A172 (cell line): ENCODE data around the gene UBL5. TPM values are rescaled to one million over a fixed set of nuclear protein-coding genes. Genes with fewer than 3 reads are reported as not detected.
A peak's percentile ranks its signal among the peaks of the same experiment; 100 is the strongest.

Experiments used
- DNase-seq: peaks from one replicate; pipeline ENCODE4 v3.0.0-alpha.2; 2015; ENCODE audit warnings: low spot score
- total RNA-seq: library from RNA; depleted of rRNA; stranded (reverse); fragments of >200 nt; shearing (Covaris generic); gene quantifications from 2 replicates; pipeline ENCODE4 v1.2.3, GENCODE V29; 2014

UBL5 gene
- total RNA-seq, 1 experiment from 2014 or later, result 506 TPM

DNA sequence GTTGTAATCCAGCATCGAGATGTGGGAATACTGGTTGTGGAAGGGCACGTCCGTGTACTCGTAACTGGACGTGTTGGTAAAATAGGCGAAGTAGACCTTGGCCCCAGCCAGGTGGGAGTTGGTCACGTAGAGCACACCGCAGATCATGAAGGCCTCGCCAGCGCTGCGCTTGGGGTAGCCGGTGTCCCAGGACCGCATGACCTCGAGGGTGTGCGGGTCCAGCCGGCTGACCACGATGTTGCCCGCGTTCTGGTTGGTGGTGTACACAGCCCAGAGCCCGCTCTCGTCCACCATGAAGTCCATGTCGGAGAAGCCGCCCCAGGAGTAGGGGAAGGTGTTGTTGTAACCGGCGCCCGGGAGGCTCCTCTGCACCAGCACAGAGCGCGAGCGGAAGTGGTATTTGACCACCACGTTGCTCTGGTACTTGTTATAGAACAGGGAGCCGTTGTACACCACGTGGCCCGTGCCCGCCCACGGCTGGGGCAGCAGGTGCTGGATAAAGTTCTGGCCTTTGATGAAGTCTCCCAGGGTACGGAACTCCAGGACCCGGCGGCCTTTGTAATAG lies 26.6 kb downstream of the UBL5 start:
- DNase-seq, result no peak

DNA sequence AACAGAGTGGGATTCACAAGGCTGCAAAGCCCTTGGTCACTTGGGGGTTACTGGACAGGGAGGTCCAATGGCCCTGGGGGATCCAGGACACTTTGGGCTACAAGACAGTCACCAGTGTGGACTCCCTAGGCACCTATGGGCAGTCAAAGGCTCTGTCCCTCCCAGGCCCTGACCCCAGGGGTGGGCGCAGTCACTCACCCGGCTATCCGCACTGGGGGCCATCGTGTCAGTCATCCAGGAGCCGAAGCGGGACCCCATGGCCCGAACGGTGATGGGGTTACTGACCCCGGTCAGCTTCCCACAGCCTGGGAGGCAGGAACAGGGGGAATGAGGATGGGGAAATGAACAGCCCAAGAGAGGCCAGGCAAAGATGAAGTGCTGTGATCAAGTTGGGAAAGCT lies 28.9 kb downstream of the UBL5 start:
- no peak for DNase-seq

DNA sequence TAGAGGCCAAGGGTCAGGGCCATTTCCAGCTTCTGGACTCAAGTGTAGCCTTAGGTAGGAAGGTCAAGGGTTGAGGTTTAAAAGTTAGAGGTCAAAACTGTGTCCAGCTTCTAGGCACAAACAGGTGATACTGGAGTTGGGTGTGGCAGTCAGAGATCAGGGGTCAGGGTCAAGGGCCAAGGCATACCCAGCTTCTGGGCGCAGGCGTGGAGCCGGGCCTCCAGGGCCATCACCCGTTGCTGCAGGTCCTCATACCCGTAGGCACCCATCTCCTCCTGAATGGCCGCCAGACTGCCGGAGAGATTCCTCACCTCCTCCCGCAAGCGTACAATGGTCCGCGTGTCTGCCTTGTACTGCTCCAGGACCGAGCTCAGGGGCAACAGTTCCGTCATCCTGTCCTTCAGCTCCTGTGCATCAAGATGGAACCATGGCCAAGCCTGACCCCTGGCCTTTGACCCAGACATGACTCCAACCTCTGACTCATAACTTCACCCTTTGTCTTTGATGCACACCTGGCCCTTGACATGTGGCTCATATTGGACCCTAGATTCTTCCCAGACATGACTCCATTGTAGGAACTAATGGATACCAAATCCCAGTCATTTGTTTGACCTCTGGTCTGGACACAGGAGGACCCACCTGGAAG lies 29.5 kb downstream of the UBL5 start:
- DNase-seq, result no peak

DNA sequence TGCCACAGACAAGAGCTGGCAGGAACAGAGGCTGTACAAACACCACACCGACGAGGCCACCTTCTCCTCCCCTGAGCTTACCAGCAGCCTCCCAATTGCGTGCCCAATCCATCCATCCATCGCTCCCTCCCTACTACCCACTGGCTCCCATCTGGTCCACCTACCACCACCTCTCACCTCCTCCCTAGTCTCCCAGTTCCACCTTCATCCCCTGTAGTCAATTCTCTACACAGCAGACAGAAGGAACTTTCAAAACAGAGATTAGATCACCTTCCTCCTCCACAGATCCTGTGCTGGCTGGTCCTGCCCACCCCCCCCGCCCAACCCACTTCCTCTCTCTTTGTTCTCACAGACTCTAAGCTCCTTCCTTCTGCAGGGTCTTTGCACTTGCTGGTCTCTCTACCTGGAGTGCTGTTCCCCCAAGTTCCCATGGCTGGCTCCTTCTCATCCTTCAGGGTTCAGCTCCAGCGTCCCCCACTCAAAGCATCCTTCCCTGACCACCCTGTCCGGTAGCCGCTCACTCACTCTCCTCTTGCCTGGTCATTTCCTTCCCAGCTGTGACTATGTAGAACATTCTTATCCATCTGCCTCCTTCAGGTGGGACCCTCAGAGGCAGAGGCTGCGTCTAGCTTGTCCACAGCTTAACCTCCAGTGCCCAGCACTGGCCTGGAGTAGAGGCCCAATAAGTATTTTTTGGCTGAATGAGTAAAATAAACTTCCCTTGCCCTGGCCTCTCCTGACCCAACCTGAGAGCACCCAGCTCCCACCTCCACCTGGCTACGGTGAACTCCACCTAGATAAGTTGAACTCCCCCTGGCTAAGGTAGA lies 30.4 kb downstream of the UBL5 start:
- no peak for DNase-seq

DNA sequence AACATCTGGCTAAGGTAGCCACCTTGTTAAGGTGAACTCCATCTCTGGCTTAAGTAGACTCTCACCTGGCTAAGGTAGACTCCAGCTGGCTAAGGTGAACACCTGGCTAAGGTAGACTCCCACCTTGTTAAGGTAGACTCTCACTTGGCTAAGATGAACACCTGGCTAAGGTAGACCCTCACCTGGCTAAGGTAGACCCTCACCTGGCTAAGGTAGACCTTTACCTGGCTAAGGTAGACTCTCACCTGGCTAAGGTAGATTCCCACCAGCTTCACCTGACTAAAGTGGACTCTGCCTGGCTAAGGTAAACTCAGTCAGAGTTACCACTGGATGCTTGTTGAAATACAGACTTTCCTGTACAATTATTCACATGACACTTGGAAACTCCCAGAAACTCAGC lies 31.0 kb downstream of the UBL5 start:
- DNase-seq, result no peak

DNA sequence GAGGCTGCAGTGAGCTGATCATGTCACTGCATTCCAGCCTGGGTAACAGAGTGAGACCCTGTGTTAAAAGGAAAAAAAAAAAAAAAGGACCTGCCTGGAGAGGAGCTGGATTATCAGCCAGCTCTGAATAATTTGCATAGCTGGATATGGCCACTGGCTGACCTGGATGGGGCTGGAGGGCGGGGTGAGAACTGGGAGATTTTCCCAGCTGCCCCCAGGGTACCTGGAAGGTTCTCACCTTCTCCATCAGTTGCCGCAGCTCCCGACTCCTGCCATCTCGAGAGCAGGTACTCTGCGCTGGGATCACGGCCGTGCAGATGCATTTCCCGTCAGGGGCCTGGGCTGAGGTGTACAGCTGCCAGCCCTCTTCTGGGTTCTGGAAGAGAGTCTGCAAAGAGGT lies 32.7 kb downstream of the UBL5 start:
- no peak for DNase-seq

DNA sequence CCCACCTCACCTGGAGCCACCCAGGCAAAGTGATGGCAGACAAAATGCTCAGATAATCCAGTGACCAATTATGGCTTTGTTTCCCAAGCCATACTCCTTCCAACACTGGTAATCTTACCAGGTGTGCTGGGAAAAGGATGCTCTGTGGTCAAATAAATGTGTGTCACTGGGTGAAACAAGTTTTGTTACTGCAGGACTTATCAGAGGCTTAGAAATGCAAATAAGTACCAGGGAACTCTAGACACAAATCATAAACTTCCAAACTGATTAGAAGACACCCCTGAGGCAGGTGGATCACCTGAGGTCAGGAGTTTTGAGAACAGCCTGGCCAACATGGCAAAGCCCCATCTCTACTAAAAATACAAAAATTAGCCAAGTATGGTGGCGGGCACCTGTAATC lies 33.8 kb downstream of the UBL5 start:
- no peak for DNase-seq

DNA sequence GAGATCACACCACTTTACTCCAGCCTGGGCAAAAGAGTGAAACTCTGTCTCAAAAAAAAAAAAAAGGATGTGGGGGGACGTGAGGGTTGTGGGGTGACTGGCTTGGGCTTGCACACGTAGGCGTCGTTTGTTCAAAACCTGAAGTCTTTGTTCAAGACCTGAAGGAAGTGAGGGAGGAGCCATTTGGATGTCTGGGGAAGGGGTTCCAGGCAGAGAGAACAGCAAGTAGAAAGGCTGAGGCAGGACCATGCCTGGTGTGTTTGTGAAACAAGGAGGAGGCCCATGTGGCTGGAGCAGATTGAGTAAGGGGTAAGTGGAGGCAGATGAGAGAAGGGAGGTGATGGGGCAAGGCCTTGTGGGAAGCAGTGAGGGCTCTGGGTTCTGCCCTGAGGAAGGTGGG lies 35.2 kb downstream of the UBL5 start:
- DNase-seq, result no peak

DNA sequence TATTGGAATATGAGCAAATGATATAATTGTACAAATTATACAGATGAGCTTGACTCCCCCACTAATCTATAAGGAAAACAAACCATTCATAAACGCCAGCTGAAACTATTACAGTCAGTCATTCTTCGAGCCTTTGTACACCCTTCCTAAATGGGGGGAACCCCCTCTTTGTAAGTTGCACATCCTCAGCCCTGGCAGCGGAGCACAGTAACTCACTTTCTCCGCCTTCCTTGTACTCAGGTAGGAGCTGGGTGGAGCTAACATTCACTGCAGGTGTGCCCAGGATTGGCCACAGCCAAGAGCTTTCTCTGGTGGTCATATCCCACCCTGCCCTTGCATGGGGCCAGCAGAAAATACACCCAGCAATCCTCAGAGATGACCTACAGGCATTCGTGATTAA lies 36.0 kb downstream of the UBL5 start:
- DNase-seq, result no peak

DNA sequence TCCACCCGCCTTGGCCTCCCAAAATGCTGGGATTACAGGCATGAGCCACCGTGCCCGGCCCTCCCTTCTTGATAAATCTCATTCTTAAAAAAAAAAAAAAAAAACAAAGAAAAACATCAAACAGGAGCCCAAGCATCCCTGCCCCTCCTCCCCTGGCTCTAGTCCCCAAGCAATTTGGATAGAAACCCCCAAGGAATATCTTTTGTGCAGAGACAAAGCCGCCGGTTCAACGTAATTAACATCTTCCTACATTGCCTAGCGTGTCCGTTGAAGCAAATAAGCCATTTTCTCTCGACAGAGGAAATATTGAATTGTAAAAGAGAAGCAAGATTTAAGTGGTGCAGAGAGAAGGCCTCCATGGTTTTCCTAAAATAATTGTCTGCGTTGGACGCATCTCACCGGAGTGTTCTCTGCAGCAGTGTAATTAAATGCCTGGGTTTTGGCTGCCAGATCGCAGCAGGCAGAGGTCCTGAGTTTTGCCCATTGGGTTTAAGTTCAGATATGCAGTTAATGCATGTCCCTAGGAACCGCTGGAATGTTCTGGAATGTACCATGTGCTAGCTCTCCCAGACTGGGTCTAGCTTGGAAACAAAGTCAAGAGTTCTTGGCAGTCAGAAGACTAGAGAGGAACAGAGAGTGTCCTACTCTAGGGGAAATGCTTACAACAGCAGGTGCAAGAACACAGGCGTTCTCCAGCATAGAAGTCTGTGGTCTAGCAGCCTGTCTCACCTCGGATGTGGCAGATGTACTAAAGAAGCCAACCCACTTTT lies 38.2 kb downstream of the UBL5 start:
- no peak for DNase-seq

DNA sequence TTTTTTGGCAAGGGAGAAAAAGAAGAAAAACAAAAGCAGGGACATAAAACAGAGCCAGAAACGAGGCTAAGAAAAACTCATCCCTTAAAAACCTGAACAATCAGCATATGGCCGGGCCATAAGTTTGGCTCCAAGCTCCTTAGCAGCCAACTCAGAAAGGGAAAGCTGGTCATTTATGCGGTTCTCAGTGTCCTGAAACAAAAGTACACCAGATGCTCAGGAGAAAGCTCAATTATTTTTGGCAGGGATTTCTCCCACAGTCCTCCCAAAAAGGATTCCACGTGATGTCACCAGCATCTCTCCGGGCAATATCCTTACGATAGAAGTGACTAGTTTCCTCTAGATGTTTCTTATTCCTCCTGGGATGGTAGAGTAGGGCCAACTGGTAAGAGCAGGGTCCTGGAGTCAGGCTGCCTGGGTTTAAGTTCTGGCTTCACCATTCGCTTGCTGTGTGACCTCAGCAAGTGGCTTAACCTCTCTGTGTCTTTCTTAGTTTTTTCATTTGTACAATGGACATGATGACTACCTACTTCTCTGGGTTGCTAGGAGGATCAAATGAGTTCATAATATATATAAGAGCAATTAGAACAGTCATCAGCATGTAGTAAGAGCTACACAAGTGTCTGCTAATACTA lies 41.4 kb downstream of the UBL5 start:
- no peak for DNase-seq

DNA sequence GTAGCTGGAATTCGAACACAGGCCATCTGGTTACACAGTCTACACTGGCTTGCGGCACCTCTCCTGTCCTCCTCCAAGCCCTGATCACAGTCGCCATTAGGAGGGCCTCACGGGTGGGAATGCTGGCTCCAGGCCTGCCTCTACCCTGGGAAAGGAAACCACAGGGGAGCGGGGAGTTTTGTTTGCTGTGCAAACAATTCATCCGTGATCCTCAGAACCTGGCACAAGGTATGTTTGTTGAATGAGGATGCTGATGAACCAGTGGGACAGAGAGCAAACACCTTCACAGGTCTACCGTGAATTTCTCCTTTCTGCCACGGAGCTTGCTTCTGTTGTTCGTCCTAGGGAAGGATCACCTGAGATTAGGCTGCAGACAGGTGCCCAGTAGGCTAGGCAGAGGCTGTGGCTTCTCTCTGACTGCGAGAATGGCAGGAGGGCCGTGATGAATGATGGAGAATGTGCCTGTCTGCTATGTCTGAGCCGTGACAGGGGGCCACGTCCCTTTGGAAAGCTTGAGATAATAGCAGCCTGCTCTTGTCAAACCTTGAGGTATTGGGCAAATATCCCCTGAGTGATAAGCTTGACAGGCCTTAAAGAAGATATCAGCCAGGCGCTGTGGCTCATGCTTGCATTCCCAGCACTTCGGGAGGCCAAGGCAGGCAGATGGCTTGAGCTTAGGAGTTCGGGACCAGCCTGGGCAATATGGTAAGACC lies 44.1 kb downstream of the UBL5 start:
- no peak for DNase-seq

DNA sequence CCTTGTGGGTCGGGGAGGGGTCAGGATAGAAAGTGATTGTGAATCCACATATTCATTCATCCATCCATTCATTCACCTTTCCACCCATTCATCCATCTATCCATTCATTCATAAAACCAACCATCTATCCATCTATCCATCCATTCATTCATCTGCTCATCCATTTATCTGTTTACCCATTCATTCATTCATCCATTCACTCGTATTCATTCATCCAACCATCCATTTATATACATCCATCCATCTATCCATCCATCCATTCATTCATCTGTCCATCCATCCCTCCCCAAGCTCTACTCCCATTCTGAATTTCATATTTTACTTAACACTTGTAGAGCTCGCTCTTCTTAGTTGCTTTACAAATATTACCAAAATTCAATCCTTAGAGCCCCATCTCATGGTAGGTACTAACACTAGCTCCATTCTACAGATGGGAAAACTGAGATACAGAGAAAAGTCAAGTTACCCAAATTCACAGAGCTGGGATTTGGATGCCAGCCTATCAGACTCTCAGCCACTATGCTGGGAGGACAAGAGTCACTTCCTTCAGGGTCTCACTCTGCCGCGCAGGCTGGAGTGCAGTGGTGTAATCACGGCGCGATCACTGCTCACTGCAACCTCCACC lies 45.0 kb downstream of the UBL5 start:
- DNase-seq, result no peak

DNA sequence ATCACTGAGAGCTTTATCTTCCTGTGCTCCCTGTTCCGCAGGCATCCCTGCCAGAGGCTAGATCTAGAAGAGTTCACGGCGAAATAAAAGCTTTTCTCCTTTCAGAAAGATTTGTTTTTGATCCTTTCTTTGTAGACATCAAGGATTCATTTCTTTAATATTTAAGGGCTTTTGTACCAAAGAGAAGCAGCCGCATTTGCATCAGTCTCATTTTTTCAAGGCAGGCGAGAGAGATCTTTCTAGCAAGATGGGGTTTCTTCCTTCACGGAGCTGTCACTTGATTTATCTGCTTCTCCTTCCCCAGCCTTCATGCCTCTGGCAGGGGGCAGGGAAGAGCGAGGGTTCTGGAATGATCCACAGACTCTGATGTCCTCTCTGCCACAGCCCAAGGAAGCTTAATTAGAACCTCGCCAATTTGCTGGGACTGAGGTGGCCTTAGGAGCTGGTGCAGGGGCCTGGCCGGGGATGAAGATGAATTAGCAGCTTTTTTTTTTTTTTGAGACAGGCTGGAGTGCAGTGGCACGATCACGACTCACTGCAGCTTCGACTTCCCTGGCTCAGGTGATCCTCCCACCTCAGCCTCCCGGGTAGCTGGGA lies 47.4 kb downstream of the UBL5 start:
- no peak for DNase-seq

DNA sequence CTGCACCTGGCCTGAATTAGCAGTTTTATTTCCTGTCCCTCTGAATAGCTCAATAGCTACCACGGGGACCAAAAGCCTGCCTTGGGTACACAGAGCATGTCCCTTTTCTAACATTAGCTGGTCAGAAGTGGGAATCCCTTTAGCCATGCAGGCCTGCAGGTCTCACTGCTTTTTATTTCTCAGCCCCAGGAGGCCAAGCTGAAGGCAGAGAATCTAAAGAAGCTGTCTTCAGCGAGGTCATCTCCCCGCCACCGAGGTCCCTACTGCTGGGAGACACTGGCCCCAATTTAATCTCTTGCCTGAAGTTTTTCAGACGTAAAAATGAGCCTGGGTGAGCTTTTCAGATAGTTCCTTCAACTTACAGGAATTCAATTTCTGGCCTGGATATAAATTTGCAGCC lies 48.1 kb downstream of the UBL5 start:
- DNase-seq, result no peak

DNA sequence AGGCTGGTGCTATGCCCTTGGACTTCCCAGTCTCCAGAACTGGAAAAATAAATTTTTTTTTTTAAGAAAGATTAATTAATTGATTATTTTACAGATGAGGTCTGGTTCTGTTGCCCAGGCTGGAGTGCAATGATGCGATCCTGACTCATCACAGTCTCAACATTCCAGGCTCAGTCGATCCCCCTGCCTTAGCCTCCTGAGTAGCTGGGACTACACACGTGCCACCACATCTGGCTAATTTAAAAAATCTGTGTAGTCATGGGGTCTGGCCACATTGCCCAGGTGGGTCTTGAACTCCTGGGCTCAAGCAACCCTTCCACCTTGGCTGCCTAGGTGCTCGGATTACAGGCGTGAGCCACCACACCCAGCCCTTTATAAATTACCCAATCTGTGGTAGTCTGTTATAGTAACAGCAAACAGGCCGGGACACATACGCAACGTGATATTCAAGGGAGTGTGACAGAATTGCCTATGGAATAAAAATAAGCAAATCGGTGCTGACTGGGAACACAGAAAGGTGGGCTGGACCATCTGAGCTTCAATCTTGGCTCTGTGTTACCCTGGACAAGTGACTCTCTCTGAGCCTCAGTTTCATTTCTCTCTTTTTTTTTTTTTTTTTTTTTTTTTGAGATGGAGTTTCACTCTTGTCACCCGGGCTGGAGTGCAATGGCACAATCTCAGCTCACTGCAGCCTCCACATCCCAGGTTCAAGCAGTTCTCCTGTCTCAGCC lies 50.2 kb downstream of the UBL5 start:
- peak; percentile 43 for DNase-seq

DNA sequence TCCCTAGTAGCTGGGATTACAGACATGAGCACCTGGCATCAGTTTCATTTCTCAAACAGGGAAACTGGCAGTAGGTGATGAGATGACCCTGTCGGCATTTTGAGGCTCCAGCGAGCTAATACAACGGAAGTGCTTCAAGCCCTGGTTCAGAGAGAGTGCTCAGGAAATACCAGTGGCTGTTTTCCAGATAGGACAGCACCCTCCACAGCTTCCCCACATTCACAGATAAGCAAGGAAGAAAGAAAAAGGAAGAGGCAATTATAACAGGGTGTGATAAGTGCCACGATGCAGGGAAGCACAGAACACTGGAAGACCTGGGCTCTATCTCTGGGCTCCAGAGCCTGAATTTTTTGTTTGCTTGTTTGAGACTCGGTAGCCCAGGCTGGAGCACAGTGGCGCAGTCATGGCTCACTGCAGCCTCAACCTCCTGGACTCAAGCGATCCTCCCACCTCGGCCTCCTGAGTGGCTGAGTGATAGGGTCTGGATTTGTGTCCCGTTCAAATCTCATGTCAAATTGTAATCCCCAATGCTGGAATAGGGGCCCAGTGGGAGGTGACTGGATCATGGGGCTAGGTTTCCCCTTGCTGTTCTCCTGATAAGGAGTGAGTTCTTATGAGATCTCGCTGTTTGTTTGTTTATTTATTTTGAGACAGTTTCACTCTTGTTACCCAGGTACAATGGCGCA lies 50.9 kb downstream of the UBL5 start:
- DNase-seq, result peak; percentile 27
